A549 (cell line): ENCODE data around the gene SPATA31D4. TPM values are rescaled to one million over a fixed set of nuclear protein-coding genes. Genes with fewer than 3 reads are reported as not detected.
"Not testable (repeated sequence)": the region's sequence is repeated elsewhere in the genome, so short reads cannot be mapped to it uniquely, and the experiment has no call there.

Experiments
- ATAC-seq, 2 experiments: fragments of 200-7000 bp in 1 of 2; fragments of >200 bp in 1 of 2; cut with Nextera tagmentation in 1 of 2; cut with Tn5 transposase in 1 of 2; 3 replicates each; pipeline versions ENCODE4 v1.8.0 to v1.9.1; 2018 to 2020; ENCODE audit warnings: mild to moderate bottlenecking in 1 of 2, moderate library complexity in 1 of 2
- CTCF ChIA-PET: fragments of 300-600 bp; sonication (Branson Sonifier 250); formaldehyde crosslinking; extraction: SDS; loops from one replicate; lab custom pipeline; 2021; ENCODE audit warnings: antibody characterized with exemption, inconsistent platforms; lab: Yijun Ruan, JAX
- POLR2A ChIA-PET: fragments of 350-600 bp; formaldehyde crosslinking; extraction: SDS; loops from one replicate; lab custom pipeline; 2021; ENCODE audit warnings: antibody characterized with exemption, inconsistent platforms; lab: Yijun Ruan, JAX
- DNase-seq, 2 experiments: peaks; one replicate each; pipeline versions ENCODE4 v3.0.0 to v3.0.0-alpha.2; 2011 to 2016; ENCODE audit warnings: low read depth in 1 of 2, low spot score in 1 of 2
- FAIRE-seq: peaks from 2 replicates; lab custom pipeline; 2011; peaks lifted over from hg19 to GRCh38; lab: Jason Lieb, UNC
- H3K27ac ChIP-seq, 2 experiments: fragments of >200 bp; sonication (Bioruptor Twin); formaldehyde crosslinking; 3 replicates each; pipeline ENCODE4 v1.5.1; 2016 to 2017
- H3K4me1 ChIP-seq: fragments of >200 bp; sonication (Bioruptor Twin); formaldehyde crosslinking; 3 replicates; pipeline ENCODE4 v1.6.1; 2016
- H3K4me2 ChIP-seq: fragments of >200 bp; sonication (Bioruptor Twin); formaldehyde crosslinking; 3 replicates; pipeline ENCODE4 v1.6.1; 2016
- H3K4me3 ChIP-seq: fragments of >200 bp; sonication (Bioruptor Twin); formaldehyde crosslinking; 3 replicates; pipeline ENCODE4 v1.5.1; 2016
- H3K9me3 ChIP-seq: fragments of >200 bp; sonication (Bioruptor Twin); formaldehyde crosslinking; 3 replicates; pipeline ENCODE4 v1.6.1; 2016
- ATOH8 ChIP-seq: fragments of 250-450 bp; sonication (Bioruptor Pico); IDR thresholded peaks from 2 replicates; pipeline ENCODE4 v1.5.0; 2020; ENCODE audit warnings: low read depth, mild to moderate bottlenecking, moderate library complexity
- CTCF ChIP-seq: fragments of >200 bp; sonication (Bioruptor Twin); formaldehyde crosslinking; IDR thresholded peaks from 3 replicates; pipeline ENCODE4 v1.5.1; 2016
- EP300 ChIP-seq, 2 experiments: fragments of >200 bp; sonication (Bioruptor Twin); formaldehyde crosslinking; IDR thresholded peaks; 2 replicates in 1 of 2; 3 replicates in 1 of 2; pipeline ENCODE4 v1.6.1; 2016 to 2017
- FOXS1 ChIP-seq: fragments of 250-450 bp; sonication (Bioruptor Pico); IDR thresholded peaks from 2 replicates; pipeline ENCODE4 v1.5.0; 2020; ENCODE audit warnings: mild to moderate bottlenecking, moderate library complexity
- HEYL ChIP-seq: fragments of 250-450 bp; sonication (Bioruptor Pico); IDR thresholded peaks from 2 replicates; pipeline ENCODE4 v1.8.0; 2021; ENCODE audit warnings: mild to moderate bottlenecking, moderate library complexity
- HOXB13 ChIP-seq: fragments of 250-450 bp; sonication (Bioruptor Pico); IDR thresholded peaks from 2 replicates; pipeline ENCODE4 v1.5.0; 2020; ENCODE audit warnings: low read depth, mild to moderate bottlenecking, moderate library complexity
- KDM1A ChIP-seq: fragments of 200-600 bp; sonication (generic); IDR thresholded peaks from 2 replicates; pipeline ENCODE4 v1.6.1; 2016; ENCODE audit warnings: low read depth, mild to moderate bottlenecking
- POLR2A ChIP-seq: IDR thresholded peaks from 2 replicates; pipeline ENCODE4 v1.6.1; 2012; ENCODE audit warnings: mild to moderate bottlenecking, low read length
- RAD21 ChIP-seq, 2 experiments: fragments of >200 bp in 1 of 2; sonication (Bioruptor Twin) in 1 of 2; formaldehyde crosslinking in 1 of 2; IDR thresholded peaks in 1 of 2; conservative IDR thresholded peaks in 1 of 2; 2 replicates in 1 of 2; 3 replicates in 1 of 2; pipeline ENCODE4 v1.6.1; 2012 to 2018; ENCODE audit warnings: inconsistent platforms in 1 of 2
- RFX5 ChIP-seq: fragments of 450-650 bp; IDR thresholded peaks from 2 replicates; pipeline ENCODE4 v1.7.1; 2014; ENCODE audit warnings: antibody characterized with exemption, mild to moderate bottlenecking, moderate library complexity
- TP53 ChIP-seq: fragments of 250-450 bp; sonication (Bioruptor Pico); IDR thresholded peaks from 2 replicates; pipeline ENCODE4 v1.5.0; 2021; ENCODE audit warnings: mild to moderate bottlenecking, moderate library complexity
- WGBS: methylation state at CpG from one replicate; pipeline ENCODE4 v1.1.6; 2017; ENCODE audit errors: missing lambda C conversion rate; 5-methylcytosine and 5-hydroxymethylcytosine counted together
- polyA plus RNA-seq, 4 experiments: library from polyadenylated mRNA; depleted of rRNA in 3 of 4; stranded (reverse); fragments of >200 nt; fragmentation: RNase III in 1 of 4; extraction: RNeasy Plus Mini Kit Qiagen cat#74134 plus additional on column Dnase treatment in 1 of 4; gene quantifications; 2 replicates in 3 of 4; 3 replicates in 1 of 4; pipeline ENCODE4 v1.2.3, GENCODE V29; 2011 to 2017
- TF ChIP-seq, protein P1 (sequence below): IDR thresholded peaks from 2 replicates; pipeline ENCODE4 v1.6.1; 2012

SPATA31D4 gene
- polyA plus RNA-seq, 2 of the 4 experiments (the other 2 are of a cell fraction), result not detected

- DNase-seq (no peak), ATAC-seq (no peak), FAIRE-seq (no peak)
- Histone ChIP-seq H3K27ac (no peak overlapping the region), H3K4me3 (no peak overlapping the region), H3K9me3 (no peaks in the 10 kb centered on the region), H3K4me2 (no peak overlapping the region), H3K4me1 (no peaks in the 10 kb centered on the region)
- TF ChIP-seq, protein P1, sequence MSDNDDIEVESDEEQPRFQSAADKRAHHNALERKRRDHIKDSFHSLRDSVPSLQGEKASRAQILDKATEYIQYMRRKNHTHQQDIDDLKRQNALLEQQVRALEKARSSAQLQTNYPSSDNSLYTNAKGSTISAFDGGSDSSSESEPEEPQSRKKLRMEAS, result no peak
- TF ChIP-seq ATOH8 (CRISPR knock-in tag), result no peak
- TF ChIP-seq CTCF, result no peak
- no peak for TF ChIP-seq KDM1A
- no peak for TF ChIP-seq EP300 (IDR thresholded peaks at IDR 0.05)
- no peak for TF ChIP-seq TP53 (CRISPR knock-in tag)
- TF ChIP-seq FOXS1 (CRISPR knock-in tag), result no peak
- 76% methylated on average over 6 of the region's 6 CpGs for WGBS
- POLR2A ChIA-PET, result no interaction called here
- CTCF ChIA-PET, result interaction anchor here (0.9 kb wide), 1 partner anchor 190 kb away, joined by 3 read pairs; no protein-coding TSS in a partner anchor
Measured at GRCh38 chr9:81912135-81912534, 16.1 kb upstream of the SPATA31D4 start.

DNA sequence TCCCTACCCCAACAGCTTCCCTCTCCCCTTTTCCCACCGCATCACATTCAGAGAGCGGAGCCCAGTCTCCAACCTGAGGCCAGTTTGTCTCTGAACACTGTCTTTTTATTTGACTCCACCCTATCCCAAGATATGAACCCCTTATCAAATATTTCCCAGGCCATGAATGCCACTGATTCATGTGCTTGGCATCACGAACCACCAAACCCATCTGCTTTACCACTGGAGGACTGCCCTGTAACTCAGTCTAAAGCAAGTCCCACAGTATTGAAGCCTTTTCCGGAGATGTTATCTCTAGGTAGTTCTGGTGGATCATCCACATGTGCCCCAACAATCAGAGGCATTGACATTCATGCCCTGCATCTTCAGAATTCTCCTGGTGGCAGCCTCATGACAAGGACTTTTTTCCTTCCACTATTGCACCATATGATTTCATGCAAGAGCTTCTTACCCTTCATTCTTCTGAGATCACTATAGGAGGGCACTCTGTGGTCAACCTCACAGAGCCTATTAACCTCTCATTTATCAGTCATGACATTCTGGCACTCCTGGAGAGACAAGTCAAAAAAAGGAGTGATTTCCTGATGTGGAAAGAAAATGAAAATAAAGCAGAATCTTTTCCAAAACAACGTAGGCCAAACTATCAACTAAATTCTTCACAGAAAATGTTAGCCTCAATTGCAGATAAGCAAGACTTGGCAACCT, 12.3 kb upstream of the SPATA31D4 start:
- DNase-seq (no peak), ATAC-seq (no peak), FAIRE-seq (no peak)
- Histone ChIP-seq H3K4me1 (no peaks in the 10 kb centered on the region), H3K9me3 (no peaks in the 10 kb centered on the region), H3K27ac (no peak overlapping the region), H3K4me2 (no peak overlapping the region), H3K4me3 (no peak overlapping the region)
- TF ChIP-seq HOXB13 (CRISPR knock-in tag), result no peak
- TF ChIP-seq RFX5, result no peak
- TF ChIP-seq POLR2A, result no peak
- TF ChIP-seq RAD21 (conservative IDR thresholded peaks at IDR 0.05 in 1 of 2, IDR thresholded peaks at IDR 0.05 in 1 of 2), result no peak
- TF ChIP-seq TP53 (CRISPR knock-in tag), result no peak
- TF ChIP-seq HEYL (CRISPR knock-in tag), result no peak
- ChIA-PET POLR2A (no interaction called here), CTCF (no interaction called here)
- WGBS, result 70% methylated on average over 5 of the region's 5 CpGs

- H3K4me2 ChIP-seq, POLR2A ChIA-PET, ATAC-seq, FAIRE-seq, H3K9me3 ChIP-seq, CTCF ChIA-PET, DNase-seq, H3K27ac ChIP-seq, H3K4me1 ChIP-seq, H3K4me3 ChIP-seq: not testable (repeated sequence)
- 0% methylated on average over 1 of the region's 3 CpGs for WGBS
Measured at GRCh38 chr9:81918507-81918906, 9.7 kb upstream of the SPATA31D4 start.

GRCh38 chr9:81930147-81930546, 1.9 kb downstream of the SPATA31D4 start:
- H3K27ac ChIP-seq, H3K9me3 ChIP-seq, DNase-seq, CTCF ChIA-PET, ATAC-seq, H3K4me2 ChIP-seq, H3K4me3 ChIP-seq, H3K4me1 ChIP-seq, FAIRE-seq, POLR2A ChIA-PET: not testable (repeated sequence)
- no CpG with 5 or more reads among the region's 6 CpGs for WGBS

DNA sequence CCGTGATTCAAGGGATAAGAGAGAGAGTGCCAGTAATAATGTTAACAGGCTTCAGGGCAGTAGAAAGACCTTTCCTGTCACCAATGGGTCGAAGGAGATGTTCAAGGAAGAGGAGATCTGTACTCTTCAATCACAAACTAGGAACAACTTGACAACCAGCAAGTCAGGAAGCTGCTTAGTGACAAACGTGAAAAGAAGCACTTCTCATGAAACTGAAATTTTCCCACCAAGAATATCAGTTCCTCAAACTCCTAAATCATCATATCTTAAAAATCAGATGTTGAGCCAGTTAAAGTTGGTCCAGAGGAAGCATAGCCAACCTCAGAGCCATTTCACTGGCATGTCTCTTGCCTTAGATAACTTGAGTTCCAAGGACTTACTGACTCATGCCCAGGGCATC, 5.3 kb downstream of the SPATA31D4 start:
- DNase-seq, H3K4me2 ChIP-seq, H3K4me3 ChIP-seq, H3K4me1 ChIP-seq, POLR2A ChIA-PET, CTCF ChIA-PET, H3K9me3 ChIP-seq, H3K27ac ChIP-seq, ATAC-seq, FAIRE-seq: not testable (repeated sequence)
- no CpG with 5 or more reads among the region's 3 CpGs for WGBS

DNA sequence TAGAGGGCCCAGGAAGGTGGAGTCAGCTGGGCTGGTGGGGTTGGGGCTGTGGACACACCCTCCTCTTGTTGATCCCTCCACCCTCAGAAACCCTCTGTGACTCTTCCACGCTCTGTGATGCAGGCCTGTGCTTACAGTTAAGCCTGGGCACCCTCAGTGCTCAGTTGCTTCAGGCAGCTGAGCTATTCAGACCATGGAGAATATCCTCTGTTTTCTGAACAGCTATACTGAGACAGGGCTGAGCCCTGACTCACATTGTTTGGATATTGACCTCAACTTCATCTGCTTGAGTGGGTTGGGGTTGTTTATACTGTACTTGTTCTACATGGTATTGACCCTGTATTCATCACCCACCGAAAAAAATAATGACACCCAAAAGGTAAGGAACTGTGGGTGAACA, 15.2 kb downstream of the SPATA31D4 start, which contains the start of gene SPATA31D3:
Gene SPATA31D3, plus strand, starts transcription at position 108 of the 400 bp plus-strand sequence. Its CDS starts 86 bp downstream, at position 194.
- H3K4me3 ChIP-seq, DNase-seq, H3K9me3 ChIP-seq, POLR2A ChIA-PET, H3K4me2 ChIP-seq, FAIRE-seq, H3K4me1 ChIP-seq, CTCF ChIA-PET, H3K27ac ChIP-seq: not testable (repeated sequence)
- WGBS, result no CpG with 5 or more reads among the region's 2 CpGs
- peak in 1 of 2 experiments; percentile 51; a peak in 2 of 6 replicates for ATAC-seq

GRCh38 chr9:81948650-81949049, 20.4 kb downstream of the SPATA31D4 start:
- H3K27ac ChIP-seq, DNase-seq, H3K4me3 ChIP-seq, CTCF ChIA-PET, FAIRE-seq, POLR2A ChIA-PET, ATAC-seq, H3K9me3 ChIP-seq, H3K4me2 ChIP-seq, H3K4me1 ChIP-seq: not testable (repeated sequence)
- whole genome bisulfite sequencing, result no CpG with 5 or more reads among the region's 3 CpGs
